GM12874 (cell line): Measurements from ENCODE around the gene NUDT22.

Experiments
- CTCF ChIP-seq: IDR thresholded peaks from 2 replicates; pipeline ENCODE4 v1.5.1; 2011; ENCODE audit warnings: low read depth, mild to moderate bottlenecking, control low read depth, low read length, moderate library complexity; ENCODE audit not compliant: insufficient read depth

NUDT22 gene

GRCh38 chr11:64208086-64208795 is 17.8 kb upstream of the NUDT22 start:
- TF ChIP-seq CTCF: no peak

- no peak for TF ChIP-seq CTCF
These were observed 17.1 kb upstream of the NUDT22 start for GRCh38 chr11:64208796-64209562.

GRCh38 chr11:64209563-64209843 is 16.6 kb upstream of the NUDT22 start:
- TF ChIP-seq CTCF: no peak

- no peak for TF ChIP-seq CTCF
These were observed 15.6 kb upstream of the NUDT22 start for GRCh38 chr11:64210301-64211020.

GRCh38 chr11:64211181-64211872 is 14.7 kb upstream of the NUDT22 start:
- no peak for TF ChIP-seq CTCF

GRCh38 chr11:64216879-64217278 is 9.2 kb upstream of the NUDT22 start:
- no peak for TF ChIP-seq CTCF

- no peak for TF ChIP-seq CTCF
These were observed 7.3 kb upstream of the NUDT22 start for GRCh38 chr11:64218628-64219353.
